H1 (cell line): ENCODE measurements around the gene EIF2AK2. TPM values are rescaled to one million over a fixed set of nuclear protein-coding genes. Genes with fewer than 3 reads are reported as not detected.

Experiments used
- CTCF ChIA-PET: fragments of 300-600 bp; sonication (Branson Sonifier 250); formaldehyde crosslinking; loops from one replicate; lab custom pipeline; 2021; ENCODE audit not compliant: partially characterized antibody; lab: Charles Lee
- POLR2A ChIA-PET: fragments of 300-600 bp; sonication (Branson Sonifier 250); formaldehyde crosslinking; loops from one replicate; lab custom pipeline; 2021; ENCODE audit warnings: inconsistent platforms; ENCODE audit not compliant: partially characterized antibody; lab: Charles Lee
- DNase-seq, 2 experiments: peaks; one replicate each; pipeline versions ENCODE4 v3.0.0 to v3.0.0-alpha.2; 2010 to 2022; ENCODE audit warnings: low spot score in 2 of 2, low read depth in 1 of 2, mixed read lengths in 1 of 2
- FAIRE-seq: peaks from 2 replicates; lab custom pipeline; 2011; peaks lifted over from hg19 to GRCh38; lab: Jason Lieb, UNC
- H2AFZ ChIP-seq: 2 replicates; pipeline ENCODE4 v1.8.1; 2012; ENCODE audit warnings: low read length, inconsistent platforms
- H2AK5ac ChIP-seq: 2 replicates; pipeline ENCODE4 v1.6.1; 2013; ENCODE audit warnings: low read depth, low read length
- H2BK120ac ChIP-seq: replicated peaks from 2 replicates; pipeline ENCODE3; 2013; ENCODE audit warnings: low read depth, low read length, inconsistent platforms
- H2BK12ac ChIP-seq: 2 replicates; pipeline ENCODE4 v1.6.1; 2013; ENCODE audit warnings: low read depth, low read length
- H2BK15ac ChIP-seq: 2 replicates; pipeline ENCODE4 v1.6.1; 2013; ENCODE audit warnings: low read length
- H2BK20ac ChIP-seq: 2 replicates; pipeline ENCODE4 v1.6.1; 2013; ENCODE audit warnings: low read length
- H2BK5ac ChIP-seq: 2 replicates; pipeline ENCODE4 v1.6.1; 2013; ENCODE audit warnings: low read depth, low read length
- H3K14ac ChIP-seq: 2 replicates; pipeline ENCODE4 v1.6.1; 2013; ENCODE audit warnings: inconsistent platforms; ENCODE audit not compliant: insufficient read length
- H3K18ac ChIP-seq: 2 replicates; pipeline ENCODE4 v1.6.1; 2013; ENCODE audit warnings: low read length; ENCODE audit errors: extremely low read depth
- H3K23ac ChIP-seq: 2 replicates; pipeline ENCODE4 v1.6.1; 2013; ENCODE audit warnings: inconsistent platforms; ENCODE audit not compliant: insufficient read length
- H3K23me2 ChIP-seq: 2 replicates; pipeline ENCODE4 v1.6.1; 2013; ENCODE audit warnings: low read depth, low read length
- H3K27ac ChIP-seq: 2 replicates; pipeline ENCODE4 v1.6.1; 2011; ENCODE audit warnings: low read depth, low read length, inconsistent platforms
- H3K27me3 ChIP-seq, 4 experiments: replicated peaks in 1 of 4; 1 replicate in 1 of 4; 2 replicates in 3 of 4; pipeline versions ENCODE4 v1.6.1 to v1.8.1; 2011 to 2013; ENCODE audit warnings: low read length in 3 of 4, mild to moderate bottlenecking in 3 of 4, inconsistent platforms in 2 of 4, mixed read lengths in 2 of 4, moderate library complexity in 1 of 4; ENCODE audit not compliant: control insufficient read depth in 3 of 4, insufficient read depth in 3 of 4; ENCODE audit errors: extremely low read depth in 1 of 4
- H3K36me3 ChIP-seq, 4 experiments: 2 replicates each; pipeline versions ENCODE4 v1.6.1 to v1.8.1; 2011 to 2013; ENCODE audit warnings: mild to moderate bottlenecking in 4 of 4, low read length in 3 of 4, moderate library complexity in 2 of 4, control low read depth in 1 of 4, inconsistent platforms in 1 of 4; ENCODE audit not compliant: insufficient read depth in 4 of 4, control insufficient read depth in 2 of 4
- H3K4ac ChIP-seq: replicated peaks from 2 replicates; pipeline ENCODE3; 2013; ENCODE audit warnings: low read length, low read depth, mixed read lengths, inconsistent platforms; ENCODE audit not compliant: insufficient read length
- H3K4me1 ChIP-seq, 4 experiments: replicated peaks in 1 of 4; 1 replicate in 1 of 4; 2 replicates in 3 of 4; pipeline versions ENCODE4 v1.6.1 to v1.8.1; 2011 to 2013; ENCODE audit warnings: low read length in 3 of 4, inconsistent platforms in 2 of 4, mixed read lengths in 1 of 4; ENCODE audit not compliant: insufficient read depth in 4 of 4, control insufficient read depth in 3 of 4
- H3K4me2 ChIP-seq, 2 experiments: 2 replicates each; pipeline versions ENCODE4 v1.6.1 to v1.8.1; 2011 to 2013; ENCODE audit warnings: low read depth in 2 of 2, low read length in 2 of 2, control low read depth in 1 of 2, inconsistent platforms in 1 of 2, mild to moderate bottlenecking in 1 of 2; ENCODE audit not compliant: insufficient read depth in 1 of 2
- H3K4me3 ChIP-seq, 4 experiments: fragments of 200-600, 300-600 bp in 1 of 4; sonication (generic), shearing (Covaris generic), sonication (Bioruptor Twin) in 1 of 4; 2 replicates each; pipeline versions ENCODE4 v1.5.1 to v1.8.1; 2011 to 2016; ENCODE audit warnings: low read length in 4 of 4, low read depth in 3 of 4, control low read depth in 2 of 4, inconsistent platforms in 2 of 4, mild to moderate bottlenecking in 2 of 4, mixed read lengths in 1 of 4, moderate library complexity in 1 of 4; ENCODE audit not compliant: insufficient read depth in 2 of 4; ENCODE audit errors: extremely low read depth in 1 of 4
- H3K56ac ChIP-seq: replicated peaks from 2 replicates; pipeline ENCODE3; 2013; ENCODE audit warnings: low read depth, mild to moderate bottlenecking, mixed read lengths, low read length, inconsistent platforms; ENCODE audit not compliant: insufficient read length
- H3K79me1 ChIP-seq: 2 replicates; pipeline ENCODE4 v1.6.1; 2013; ENCODE audit warnings: low read depth, low read length, control low read depth
- H3K79me2 ChIP-seq, 2 experiments: 2 replicates each; pipeline versions ENCODE4 v1.6.1 to v1.8.1; 2012 to 2013; ENCODE audit warnings: low read length in 2 of 2, mild to moderate bottlenecking in 2 of 2, inconsistent platforms in 1 of 2; ENCODE audit not compliant: insufficient read depth in 2 of 2, control insufficient read depth in 1 of 2
- H3K9ac ChIP-seq, 4 experiments: replicated peaks in 1 of 4; 1 replicate in 1 of 4; 2 replicates in 3 of 4; pipeline versions ENCODE4 v1.6.1 to v1.8.1; 2011 to 2013; ENCODE audit warnings: low read depth in 3 of 4, low read length in 3 of 4, control low read depth in 2 of 4, mild to moderate bottlenecking in 2 of 4, moderate library complexity in 2 of 4, inconsistent platforms in 1 of 4; ENCODE audit errors: extremely low read depth in 1 of 4
- H3K9me3 ChIP-seq, 2 experiments: 2 replicates each; pipeline versions ENCODE4 v1.6.1 to v1.8.1; 2012 to 2013; ENCODE audit warnings: mild to moderate bottlenecking in 2 of 2, moderate library complexity in 2 of 2, control low read depth in 1 of 2, inconsistent platforms in 1 of 2, low read depth in 1 of 2, low read length in 1 of 2, mixed read lengths in 1 of 2; ENCODE audit not compliant: insufficient read depth in 2 of 2
- H4K20me1 ChIP-seq, 2 experiments: replicated peaks in 1 of 2; 2 replicates each; pipeline versions ENCODE3 to v1.8.1; 2011 to 2013; ENCODE audit warnings: inconsistent platforms in 2 of 2, low read length in 2 of 2, mild to moderate bottlenecking in 1 of 2; ENCODE audit not compliant: insufficient read depth in 2 of 2, control insufficient read depth in 1 of 2
- H4K5ac ChIP-seq: 2 replicates; pipeline ENCODE4 v1.6.1; 2013; ENCODE audit warnings: low read length, low read depth, mixed read lengths, inconsistent platforms; ENCODE audit not compliant: insufficient read length
- H4K8ac ChIP-seq: 2 replicates; pipeline ENCODE4 v1.8.0; 2013; ENCODE audit warnings: mild to moderate bottlenecking, moderate library complexity, low read length, inconsistent platforms; ENCODE audit not compliant: insufficient read depth; ENCODE audit errors: extremely low read depth
- H4K91ac ChIP-seq: replicated peaks from 2 replicates; pipeline ENCODE3; 2013; ENCODE audit warnings: low read length, mixed read lengths, inconsistent platforms; ENCODE audit not compliant: insufficient read length
- RBBP5 ChIP-seq: IDR thresholded peaks from 2 replicates; pipeline ENCODE4 v1.7.1; 2012; ENCODE audit warnings: low read depth, mild to moderate bottlenecking, inconsistent platforms, low read length, moderate library complexity, borderline replicate concordance
- polyA plus RNA-seq, 7 experiments: library from polyadenylated mRNA; depleted of rRNA in 3 of 7; stranded (reverse) in 5 of 7; unstranded in 2 of 7; fragments of >200 nt in 5 of 7; fragments of 200-250 nt in 2 of 7; gene quantifications; 1 replicate in 5 of 7; 2 replicates in 1 of 7; 4 replicates in 1 of 7; pipeline versions ENCODE4 v1.2.1 to v1.2.3, GENCODE V29; 2011 to 2013; ENCODE audit warnings: missing spikeins in 2 of 7, mixed read lengths in 2 of 7
- total RNA-seq: library from RNA; stranded (reverse); fragmentation: NEBNext Ultra II Directional; extraction: Animal tissue kit (Norgen Biotek cat#: 25700); gene quantifications from 2 replicates; pipeline ENCODE4 v1.2.1, GENCODE V29; 2021

Gene EIF2AK2
- total and polyA plus RNA-seq, 2 of the 8 experiments (the other 6 are each of a cell fraction or from before 2014, with no cell fraction given): 13.1 to 46.9 TPM

GRCh38 chr2:37171624-37171950 is 14.8 kb upstream of the EIF2AK2 start:
- no peak overlapping the region for H4K8ac ChIP-seq
- no peak overlapping the region for H4K5ac ChIP-seq
- no peaks in the 10 kb centered on the region for H3K23me2 ChIP-seq
- no peak for TF ChIP-seq RBBP5
- DNase-seq: no peak
- no peaks in the 10 kb centered on the region for H4K20me1 ChIP-seq
- H3K4me1 ChIP-seq: no peaks in the 10 kb centered on the region
- H3K36me3 ChIP-seq: no peaks in the 10 kb centered on the region
- no peak overlapping the region for H3K23ac ChIP-seq
- no peak overlapping the region for H2AFZ ChIP-seq
- H3K9ac ChIP-seq: no peak overlapping the region
- no peaks in the 10 kb centered on the region; a peak in 1 of 4 replicates for H3K9me3 ChIP-seq
- H2AK5ac ChIP-seq: no peak overlapping the region
- no peak overlapping the region for H3K18ac ChIP-seq
- no peak overlapping the region for H2BK12ac ChIP-seq
- H3K4me2 ChIP-seq: no peak overlapping the region
- no peak overlapping the region for H2BK120ac ChIP-seq
- no peak for FAIRE-seq
- no peaks in the 10 kb centered on the region for H3K79me2 ChIP-seq
- no peak overlapping the region for H2BK15ac ChIP-seq
- no peak overlapping the region for H3K27ac ChIP-seq
- H3K4me3 ChIP-seq: no peak overlapping the region
- no peak overlapping the region for H2BK20ac ChIP-seq
- H3K79me1 ChIP-seq: no peaks in the 10 kb centered on the region
- POLR2A ChIA-PET: interaction anchor here (0.6 kb wide), 1 partner anchor 22 kb away, joined by 6 read pairs; no protein-coding TSS in a partner anchor
- H3K14ac ChIP-seq: no peak overlapping the region
- H4K91ac ChIP-seq: no peak overlapping the region
- no peaks in the 10 kb centered on the region for H3K27me3 ChIP-seq
- no peak overlapping the region for H2BK5ac ChIP-seq
- H3K4ac ChIP-seq: no peak overlapping the region
- no peak overlapping the region for H3K56ac ChIP-seq
- CTCF ChIA-PET: interaction anchor here (0.9 to 5.6 kb wide), 4 partner anchors 8 to 363 kb away, joined by 3 to 67 read pairs (median 5); no protein-coding TSS in a partner anchor
